Spleen (tissue), 7 donors: ENCODE results near the gene TC2N.

Source experiments
- CTCF ChIP-seq, 11 experiments: fragments of 200-600 bp in 7 of 11; fragments of 450-650 bp in 4 of 11; sonication (generic) in 4 of 11; IDR thresholded peaks in 8 of 11; conservative IDR thresholded peaks in 3 of 11; 1 replicate in 7 of 11; 2 replicates in 4 of 11; pipeline versions ENCODE4 v1.4.0 to v1.8.0; 2016 to 2021; ENCODE audit warnings: antibody characterized with exemption in 11 of 11, inconsistent platforms in 4 of 11, mild to moderate bottlenecking in 1 of 11
- POLR2AphosphoS5 ChIP-seq, 3 donors: sonication (generic); formaldehyde crosslinking; IDR thresholded peaks; one replicate each; pipeline ENCODE4 v1.5.1; 2017; ENCODE audit warnings: antibody characterized with exemption in 3 of 3
- donor health status: DM: no; HTN: no; CAD: no; lungs with moderate emphysema.
- donor health status: DM: no; HTN: no; CAD: no.
- donor health status: DM: no; HTN: no; CAD: no.

- no peak for TF ChIP-seq POLR2AphosphoS5 (IDR thresholded peaks at IDR 0.05)
- TF ChIP-seq CTCF (IDR thresholded peaks at IDR 0.05 in 8 of 11, conservative IDR thresholded peaks at IDR 0.05 in 3 of 11): no peak
Measured at GRCh38 chr14:91745344-91745743, 122.0 kb downstream of the TC2N start.
